Kidney epithelial cell (primary cell): Measurements from ENCODE around the gene MED22. TPM values are rescaled to one million over a fixed set of nuclear protein-coding genes. Genes with fewer than 3 reads are reported as not detected.

Experiments
- DNase-seq: peaks from one replicate; pipeline ENCODE4 v3.0.0-alpha.2; 2010; ENCODE audit warnings: low read depth
- H3K27me3 ChIP-seq: 2 replicates; pipeline ENCODE4 v1.6.0; 2011; ENCODE audit warnings: low read length; ENCODE audit not compliant: control insufficient read depth, insufficient read depth
- H3K36me3 ChIP-seq: 2 replicates; pipeline ENCODE4 v1.5.1; 2011; ENCODE audit warnings: low read length; ENCODE audit not compliant: control insufficient read depth, insufficient read depth
- H3K4me3 ChIP-seq: 2 replicates; pipeline ENCODE4 v1.5.1; 2011; ENCODE audit warnings: low read depth, mild to moderate bottlenecking, control low read depth, low read length
- CTCF ChIP-seq: IDR thresholded peaks from 2 replicates; pipeline ENCODE4 v1.5.1; 2011; ENCODE audit warnings: mild to moderate bottlenecking, moderate library complexity, low read length, control low read depth, inconsistent platforms; ENCODE audit not compliant: insufficient read depth, poor library complexity, severe bottlenecking
- total RNA-seq: library from RNA; depleted of rRNA; stranded (reverse); fragments of >200 nt; gene quantifications from 2 replicates; pipeline ENCODE4 v1.2.3, GENCODE V29; 2015

MED22 gene
- total RNA-seq, 1 donor from 2014 or later: 51.8 TPM

GRCh38 chr9:133344979-133345378 lies 3.0 kb downstream of the MED22 start:
- H3K36me3 ChIP-seq: peaks cover 4% of the 10 kb centered on the region
- TF ChIP-seq CTCF: no peak

GRCh38 chr9:133344071-133344470 lies 3.9 kb downstream of the MED22 start:
- Histone ChIP-seq H3K36me3 (peaks cover 3% of the 10 kb centered on the region), H3K27me3 (no peaks in the 10 kb centered on the region), H3K4me3 (no peak overlapping the region)
- DNase-seq: no peak
- no peak for TF ChIP-seq CTCF

More at GRCh38 chr9:133344979-133345378, 3.0 kb downstream of the MED22 start:
- Histone ChIP-seq H3K4me3 (no peak overlapping the region), H3K27me3 (no peaks in the 10 kb centered on the region)
- no peak for DNase-seq

- H3K27me3 ChIP-seq: no peaks in the 10 kb centered on the region
- no peak for DNase-seq
- TF ChIP-seq CTCF: peak; percentile 32
- peaks cover 1% of the 10 kb centered on the region for H3K36me3 ChIP-seq
- no peak overlapping the region for H3K4me3 ChIP-seq
Measured at GRCh38 chr9:133342570-133342969, 5.4 kb downstream of the MED22 start.

GRCh38 chr9:133342069-133342406 lies 5.9 kb downstream of the MED22 start:
- no peak for DNase-seq
- peak; percentile 33 for TF ChIP-seq CTCF
- peaks cover 1% of the 10 kb centered on the region for H3K36me3 ChIP-seq
- no peaks in the 10 kb centered on the region for H3K27me3 ChIP-seq
- H3K4me3 ChIP-seq: no peak overlapping the region

- Histone ChIP-seq H3K27me3 (no peaks in the 10 kb centered on the region), H3K4me3 (no peak overlapping the region), H3K36me3 (peaks cover 1% of the 10 kb centered on the region)
- no peak for DNase-seq
- no peak for TF ChIP-seq CTCF
Measured at GRCh38 chr9:133341369-133342068, 6.4 kb downstream of the MED22 start.

- H3K4me3 ChIP-seq: no peak overlapping the region
- TF ChIP-seq CTCF: no peak
- DNase-seq: no peak
- no peaks in the 10 kb centered on the region for H3K27me3 ChIP-seq
- peaks cover 1% of the 10 kb centered on the region for H3K36me3 ChIP-seq
Measured at GRCh38 chr9:133340916-133341315, 7.0 kb downstream of the MED22 start.
